ENCODE data around the gene IGSF9. TPM values are rescaled to one million over a fixed set of nuclear protein-coding genes. Genes with fewer than 3 reads are reported as not detected.

The IGSF9 gene
- total RNA-seq, 1 experiment from 2014 or later = 15.6 TPM

DNA sequence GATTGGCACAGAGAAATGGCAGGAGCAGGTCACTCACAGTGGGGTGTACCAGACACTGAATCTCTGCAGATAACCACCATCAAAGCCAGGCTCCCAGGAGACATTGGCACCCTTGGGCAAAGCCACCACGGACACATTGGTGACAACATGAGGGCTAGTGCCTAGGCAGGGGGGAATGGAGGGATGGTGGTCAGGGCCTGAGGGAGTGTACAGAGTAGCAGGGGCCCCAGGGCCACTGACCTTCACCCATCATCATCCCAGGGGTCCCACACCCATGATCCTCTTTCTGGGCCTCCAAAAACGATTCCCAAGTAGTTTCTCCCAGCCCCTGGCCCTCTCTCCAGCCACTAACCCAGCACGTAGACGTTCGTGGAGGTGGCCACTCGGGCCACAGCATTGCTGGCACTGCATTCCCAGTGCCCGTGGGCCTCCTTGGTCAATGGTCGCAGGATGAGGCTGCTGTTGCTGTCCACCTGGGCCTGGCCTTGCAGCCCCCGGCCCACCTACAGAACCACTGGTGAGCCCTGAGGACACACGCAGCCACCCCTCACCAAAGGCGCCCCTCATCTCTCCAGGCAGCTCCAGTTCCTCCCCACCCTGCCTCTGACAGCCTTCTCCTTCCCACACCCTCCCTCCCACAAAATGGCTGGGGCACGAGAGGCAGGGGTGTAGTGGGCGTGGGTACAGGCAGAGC lies 14.2 kb downstream of the IGSF9 start:
- no peaks in the 10 kb centered on the region for H3K27me3 ChIP-seq (ENCODE audit: low read length)
- no peak overlapping the region for H3K4me2 ChIP-seq (ENCODE audit: low read length)
- no peak overlapping the region for H2AFZ ChIP-seq (ENCODE audit: low read length)
- H3F3A ChIP-seq (ENCODE audit: low read length, unreplicated experiment) = no peaks in the 10 kb centered on the region
- H3K4me1 ChIP-seq (ENCODE audit: insufficient read depth, low read length) = peaks cover 13% of the 10 kb centered on the region
- DNase-seq = no peak
- no TSS peak for BruUV-seq (replicated peaks)
- POLR2A ChIA-PET (ENCODE audit: unreplicated experiment) = no interaction called here
- CTCF ChIA-PET = no interaction called here
- no peak overlapping the region for H3K27ac ChIP-seq (ENCODE audit: low read length)
- H3K4me3 ChIP-seq (ENCODE audit: low read length) = no peak overlapping the region
- H3K9ac ChIP-seq (ENCODE audit: low read length) = no peak overlapping the region
- no peaks in the 10 kb centered on the region; the same call in 1 of the 2 replicates for H3K36me3 ChIP-seq (ENCODE audit: low read depth, low read length)
- no peaks in the 10 kb centered on the region for H3K9me2 ChIP-seq (replicated peaks; ENCODE audit: low read length)
- intact Hi-C loops (cut with micrococcal nuclease) = no loop called here
- H3K79me2 ChIP-seq (ENCODE audit: low read length) = no peaks in the 10 kb centered on the region
- ATAC-seq = no peak
- H3K9me3 ChIP-seq (ENCODE audit: low read length) = no peaks in the 10 kb centered on the region
- no peaks in the 10 kb centered on the region for H4K20me1 ChIP-seq (ENCODE audit: low read length)
- TF ChIP-seq EZH2phosphoT487 (IDR thresholded peaks at IDR 0.05; ENCODE audit: borderline replicate concordance, low read length) (no peak), CTCF (conservative IDR thresholded peaks at IDR 0.05; ENCODE audit: low read depth, low read length) (no peak), EZH2 (IDR thresholded peaks at IDR 0.05; ENCODE audit: low read length, unreplicated experiment) (no peak)

DNA sequence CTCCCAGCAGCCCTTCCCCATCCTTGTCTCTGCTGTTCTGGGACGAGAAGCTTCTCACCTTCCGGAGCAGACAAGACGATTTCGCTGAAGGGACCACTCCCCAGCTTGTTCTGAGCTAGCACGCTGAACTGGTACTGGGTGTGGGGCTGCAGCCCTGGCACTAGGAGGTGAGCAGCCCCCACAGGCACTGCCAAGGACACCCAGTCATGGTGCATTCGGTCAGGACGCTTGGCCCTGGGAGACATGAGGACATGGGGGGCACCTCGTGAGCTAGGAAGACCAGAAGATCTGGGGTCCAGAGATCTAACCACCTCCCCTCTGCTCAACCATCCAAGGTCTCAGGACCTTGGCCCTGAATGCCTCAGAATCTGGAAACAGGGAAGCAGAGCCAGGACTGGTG lies 14.8 kb downstream of the IGSF9 start:
- H3K4me3 ChIP-seq (ENCODE audit: low read length) = no peak overlapping the region
- H4K20me1 ChIP-seq (ENCODE audit: low read length) = no peaks in the 10 kb centered on the region
- no peak overlapping the region for H3K9ac ChIP-seq (ENCODE audit: low read length)
- H3K79me2 ChIP-seq (ENCODE audit: low read length) = peaks cover 4% of the 10 kb centered on the region; the same call in 1 of the 2 replicates
- H3F3A ChIP-seq (ENCODE audit: low read length, unreplicated experiment) = no peaks in the 10 kb centered on the region
- H3K9me3 ChIP-seq (ENCODE audit: low read length) = no peaks in the 10 kb centered on the region
- POLR2A ChIA-PET (ENCODE audit: unreplicated experiment) = no interaction called here
- no peak overlapping the region for H3K27ac ChIP-seq (ENCODE audit: low read length)
- H3K27me3 ChIP-seq (ENCODE audit: low read length) = no peaks in the 10 kb centered on the region
- H3K4me1 ChIP-seq (ENCODE audit: insufficient read depth, low read length) = peaks cover 17% of the 10 kb centered on the region
- no peak for ATAC-seq
- CTCF ChIA-PET = no interaction called here
- DNase-seq = no peak
- no peak overlapping the region for H3K4me2 ChIP-seq (ENCODE audit: low read length)
- no peaks in the 10 kb centered on the region; the same call in 1 of the 2 replicates for H3K36me3 ChIP-seq (ENCODE audit: low read depth, low read length)
- intact Hi-C loops (cut with micrococcal nuclease) = no loop called here
- no peak overlapping the region for H2AFZ ChIP-seq (ENCODE audit: low read length)
- no TSS peak for BruUV-seq (replicated peaks)
- TF ChIP-seq EZH2 (IDR thresholded peaks at IDR 0.05; ENCODE audit: low read length, unreplicated experiment) (no peak), EZH2phosphoT487 (IDR thresholded peaks at IDR 0.05; ENCODE audit: borderline replicate concordance, low read length) (no peak), CTCF (conservative IDR thresholded peaks at IDR 0.05; ENCODE audit: low read depth, low read length) (no peak)
- H3K9me2 ChIP-seq (replicated peaks; ENCODE audit: low read length) = no peaks in the 10 kb centered on the region

DNA sequence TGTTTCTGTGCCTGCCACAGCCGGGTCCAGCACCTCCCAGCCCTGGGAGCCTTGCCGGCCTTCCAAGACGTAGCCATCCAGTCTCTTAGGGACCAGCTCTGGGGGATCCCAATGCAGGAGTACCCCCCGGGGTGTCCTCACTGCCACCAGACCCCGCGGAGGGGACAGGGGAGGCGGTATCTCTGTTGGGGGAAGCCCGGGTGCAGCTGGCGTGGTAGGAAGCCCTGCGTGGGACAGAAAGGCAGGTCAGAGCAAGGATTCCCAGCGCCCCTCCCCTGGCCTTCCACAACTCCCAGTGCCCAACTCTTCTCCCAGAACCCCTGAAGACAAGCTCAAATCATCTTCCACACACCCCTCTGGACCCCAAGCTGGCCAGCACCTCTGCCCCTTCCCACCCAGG lies 15.2 kb downstream of the IGSF9 start:
- Histone ChIP-seq H3K27me3 (ENCODE audit: low read length) (no peaks in the 10 kb centered on the region), H3K27ac (ENCODE audit: low read length) (no peak overlapping the region), H3K4me2 (ENCODE audit: low read length) (no peak overlapping the region), H4K20me1 (ENCODE audit: low read length) (no peaks in the 10 kb centered on the region), H3K36me3 (ENCODE audit: low read depth, low read length) (no peaks in the 10 kb centered on the region; the same call in 1 of the 2 replicates), H3F3A (ENCODE audit: low read length, unreplicated experiment) (no peaks in the 10 kb centered on the region), H2AFZ (ENCODE audit: low read length) (no peak overlapping the region), H3K79me2 (ENCODE audit: low read length) (peaks cover 8% of the 10 kb centered on the region), H3K9ac (ENCODE audit: low read length) (no peak overlapping the region), H3K9me2 (replicated peaks; ENCODE audit: low read length) (no peaks in the 10 kb centered on the region), H3K4me1 (ENCODE audit: insufficient read depth, low read length) (peaks cover 18% of the 10 kb centered on the region), H3K9me3 (ENCODE audit: low read length) (no peaks in the 10 kb centered on the region), H3K4me3 (ENCODE audit: low read length) (no peak overlapping the region)
- CTCF ChIA-PET = no interaction called here
- ATAC-seq = no peak
- POLR2A ChIA-PET (ENCODE audit: unreplicated experiment) = no interaction called here
- TF ChIP-seq EZH2phosphoT487 (IDR thresholded peaks at IDR 0.05; ENCODE audit: borderline replicate concordance, low read length) (no peak), EZH2 (IDR thresholded peaks at IDR 0.05; ENCODE audit: low read length, unreplicated experiment) (no peak), CTCF (conservative IDR thresholded peaks at IDR 0.05; ENCODE audit: low read depth, low read length) (no peak)
- no peak for DNase-seq
- intact Hi-C loops (cut with micrococcal nuclease) = no loop called here
- no TSS peak for BruUV-seq (replicated peaks)

Measured in PC-3 (cell line).